Panc1 (cell line): ENCODE data around the gene NUDT6. TPM values are rescaled to one million over a fixed set of nuclear protein-coding genes. Genes with fewer than 3 reads are reported as not detected.

ENCODE experiments used
- ATAC-seq: fragments of 200-7000 bp; cut with Tn5 transposase; 2 replicates; pipeline ENCODE4 v1.9.1; 2020; ENCODE audit warnings: mild to moderate bottlenecking, moderate library complexity
- BruUV-seq: library from RNA; stranded (reverse); fragments of 400-500 nt; replicated peaks from 2 replicates; lab custom pipeline; 2021; lab: Mats Ljungman, UMichigan
- CTCF ChIA-PET: fragments of 300-600 bp; sonication (Branson Sonifier 250); formaldehyde crosslinking; loops from one replicate; lab custom pipeline; 2022; ENCODE audit warnings: antibody characterized with exemption; lab: Charles Lee
- POLR2A ChIA-PET: fragments of 300-600 bp; sonication (Branson Sonifier 250); formaldehyde crosslinking; loops from one replicate; lab custom pipeline; 2022; ENCODE audit warnings: antibody characterized with exemption; lab: Charles Lee
- DNase-seq: peaks from one replicate; pipeline ENCODE4 v3.0.0-alpha.2; 2010; ENCODE audit warnings: low read depth, low spot score
- H3K27ac ChIP-seq: 2 replicates; pipeline ENCODE4 v1.5.1; 2011; ENCODE audit warnings: mild to moderate bottlenecking, low read length, inconsistent platforms
- H3K27me3 ChIP-seq: fragments of 200-500 bp; sonication (Bioruptor generic); 2 replicates; pipeline ENCODE4 v1.6.0; 2014; ENCODE audit warnings: low read length, inconsistent platforms; ENCODE audit not compliant: control insufficient read depth, insufficient read depth
- H3K36me3 ChIP-seq: fragments of 200-500 bp; sonication (Bioruptor generic); 2 replicates; pipeline ENCODE4 v1.5.1; 2014; ENCODE audit warnings: inconsistent platforms, mild to moderate bottlenecking, low read length, moderate library complexity; ENCODE audit not compliant: control insufficient read depth, insufficient read depth
- H3K4me1 ChIP-seq: 2 replicates; pipeline ENCODE4 v1.5.1; 2011; ENCODE audit warnings: inconsistent platforms, mild to moderate bottlenecking, low read length, moderate library complexity; ENCODE audit not compliant: control insufficient read depth, insufficient read depth
- H3K4me3 ChIP-seq, 2 experiments: 2 replicates each; pipeline ENCODE4 v1.5.1; 2011 to 2012; ENCODE audit warnings: low read depth in 2 of 2, low read length in 2 of 2, mild to moderate bottlenecking in 2 of 2, inconsistent platforms in 1 of 2, moderate library complexity in 1 of 2
- H3K9me3 ChIP-seq: fragments of 200-500 bp; sonication (Bioruptor generic); 2 replicates; pipeline ENCODE4 v1.5.1; 2014; ENCODE audit warnings: low read depth, mild to moderate bottlenecking, inconsistent platforms, low read length, moderate library complexity; ENCODE audit not compliant: control insufficient read depth, insufficient read depth
- CTCF ChIP-seq: fragments of 450-650 bp; IDR thresholded peaks from 2 replicates; pipeline ENCODE4 v1.5.1; 2017; ENCODE audit warnings: mild to moderate bottlenecking
- REST ChIP-seq, 2 experiments: IDR thresholded peaks; 2 replicates each; pipeline ENCODE4 v1.6.1; 2011 to 2012; ENCODE audit warnings: low read depth in 2 of 2, control low read depth in 1 of 2, low read length in 1 of 2, mild to moderate bottlenecking in 1 of 2, moderate library complexity in 1 of 2; ENCODE audit not compliant: insufficient read depth in 1 of 2
- SIN3A ChIP-seq: IDR thresholded peaks from 2 replicates; pipeline ENCODE4 v1.6.1; 2012; ENCODE audit warnings: low read depth, mild to moderate bottlenecking, low read length, moderate library complexity, borderline replicate concordance; ENCODE audit not compliant: insufficient read depth
- TCF7L2 ChIP-seq: IDR thresholded peaks from 2 replicates; pipeline ENCODE4 v1.6.1; 2011; ENCODE audit warnings: mild to moderate bottlenecking, low read depth, low read length, inconsistent platforms
- in situ Hi-C: cut with HindIII; loops from 2 replicates; pipeline ENCODE4 v1.10.0; 2016; ENCODE audit warnings: low sequenced_read_pairs, low pct_unique_long_range_greater_than_20kb
- intact Hi-C: fragments of 100-400 bp; cut with micrococcal nuclease; formaldehyde crosslinking; loops from one replicate; pipeline ENCODE4 v1.10.0; 2022; ENCODE audit not compliant: unreplicated experiment
- total RNA-seq: library from RNA; stranded (reverse); gene quantifications from one replicate; pipeline ENCODE4 v1.2.1, GENCODE V29; 2021; ENCODE audit not compliant: unreplicated experiment

The NUDT6 gene
- total RNA-seq, 1 experiment from 2014 or later = 7.5 TPM

GRCh38 chr4:122865425-122865824, 57.0 kb downstream of the NUDT6 start:
- intact Hi-C loops (no loop called here), in situ Hi-C loops (no loop called here)
- peaks cover 6% of the 10 kb centered on the region; the same call in 1 of the 2 replicates for H3K4me1 ChIP-seq
- no peaks in the 10 kb centered on the region for H3K36me3 ChIP-seq
- CTCF ChIA-PET = no interaction called here
- ATAC-seq (no peak), DNase-seq (no peak)
- no TSS peak for BruUV-seq
- no peaks in the 10 kb centered on the region for H3K27me3 ChIP-seq
- H3K4me3 ChIP-seq = no peak overlapping the region
- H3K27ac ChIP-seq = no peak overlapping the region
- no peak for TF ChIP-seq CTCF
- no peaks in the 10 kb centered on the region for H3K9me3 ChIP-seq
- POLR2A ChIA-PET = no interaction called here

GRCh38 chr4:122863639-122864038, 58.8 kb downstream of the NUDT6 start:
- peak; percentile 60; the same call in 1 of the 2 replicates for ATAC-seq
- Histone ChIP-seq H3K4me3 (no peak overlapping the region), H3K27me3 (no peaks in the 10 kb centered on the region), H3K36me3 (no peaks in the 10 kb centered on the region), H3K9me3 (no peaks in the 10 kb centered on the region), H3K4me1 (peaks cover 6% of the 10 kb centered on the region; the same call in 1 of the 2 replicates), H3K27ac (no peak overlapping the region)
- TF ChIP-seq TCF7L2 = no peak
- no peak for TF ChIP-seq REST (IDR thresholded peaks at IDR 0.05; ENCODE audit: insufficient read depth in 1 of 2, low read depth in 2 of 2, low read length in 1 of 2)
- no peak for TF ChIP-seq SIN3A
- TF ChIP-seq CTCF = no peak
- DNase-seq = no peak
- BruUV-seq = no TSS peak
- in situ Hi-C loops = no loop called here
- ChIA-PET POLR2A (no interaction called here), CTCF (interaction anchor here (0.6 kb wide), 1 partner anchor 188 kb away, joined by 4 read pairs; no protein-coding TSS in a partner anchor)
- intact Hi-C loops = no loop called here
